Spleen (tissue), 11 donors: ENCODE data around the gene ABCA7. TPM values are rescaled to one million over a fixed set of nuclear protein-coding genes. Genes with fewer than 3 reads are reported as not detected.

ENCODE experiments used
- DNase-seq: peaks from one replicate; pipeline ENCODE4 v3.0.0-alpha.2; 2020
- H3K27ac ChIP-seq, 8 donors: fragments of 200-600 bp; sonication (generic) in 7 of 8; 1 replicate in 4 of 8; 2 replicates in 4 of 8; pipeline versions ENCODE4 v1.5.0 to v1.8.0; 2016 to 2021; ENCODE audit warnings: inconsistent platforms in 4 of 8, mild to moderate bottlenecking in 4 of 8, moderate library complexity in 1 of 8
- H3K27me3 ChIP-seq, 7 donors: fragments of 200-600 bp; sonication (generic) in 6 of 7; replicated peaks in 1 of 7; 1 replicate in 4 of 7; 2 replicates in 3 of 7; pipeline versions ENCODE4 v1.5.0 to v1.8.0; 2016 to 2021; ENCODE audit warnings: inconsistent platforms in 3 of 7, mild to moderate bottlenecking in 1 of 7
- H3K36me3 ChIP-seq, 6 donors: fragments of 200-600 bp; sonication (generic) in 5 of 6; 1 replicate in 4 of 6; 2 replicates in 2 of 6; pipeline versions ENCODE4 v1.5.0 to v1.8.0; 2016 to 2021; ENCODE audit warnings: inconsistent platforms in 2 of 6
- H3K4me1 ChIP-seq, 6 donors: fragments of 200-600 bp; sonication (generic) in 5 of 6; 1 replicate in 3 of 6; 2 replicates in 3 of 6; pipeline versions ENCODE4 v1.5.0 to v1.8.0; 2016 to 2021; ENCODE audit warnings: inconsistent platforms in 3 of 6
- H3K4me3 ChIP-seq, 8 donors: fragments of 200-600 bp; sonication (generic) in 7 of 8; 1 replicate in 4 of 8; 2 replicates in 4 of 8; pipeline versions ENCODE4 v1.5.0 to v1.8.0; 2016 to 2021; ENCODE audit warnings: inconsistent platforms in 4 of 8, mild to moderate bottlenecking in 4 of 8, moderate library complexity in 2 of 8
- H3K9me3 ChIP-seq, 8 donors: fragments of 200-600 bp; sonication (generic) in 7 of 8; 1 replicate in 4 of 8; 2 replicates in 4 of 8; pipeline versions ENCODE4 v1.5.0 to v1.8.0; 2016 to 2021; ENCODE audit warnings: inconsistent platforms in 4 of 8
- POLR2A ChIP-seq, 3 donors: fragments of 450-650 bp; IDR thresholded peaks; one replicate each; pipeline ENCODE4 v1.5.1; 2017; ENCODE audit warnings: antibody characterized with exemption in 3 of 3, mild to moderate bottlenecking in 1 of 3
- POLR2AphosphoS5 ChIP-seq, 3 donors: sonication (generic); formaldehyde crosslinking; IDR thresholded peaks; one replicate each; pipeline ENCODE4 v1.5.1; 2017; ENCODE audit warnings: antibody characterized with exemption in 3 of 3
- WGBS, 5 donors: extraction: QIAGEN DNeasy Blood & Tissue Kit in 3 of 5; methylation state at CpG; one replicate each; pipeline versions ENCODE4 v1.1.5 to v1.1.7; 2013 to 2018; 5-methylcytosine and 5-hydroxymethylcytosine counted together
- intact Hi-C: fragments of 100-400 bp; cut with DNase I; formaldehyde crosslinking; loops from one replicate; pipeline ENCODE4 v1.15.0; 2023; ENCODE audit warnings: low total_unique reads
- polyA plus RNA-seq, 3 donors: library from polyadenylated mRNA; stranded (reverse); fragments of 200-250 nt; gene quantifications; one replicate each; pipeline ENCODE4 v1.2.1, GENCODE V29; 2013
- total RNA-seq, 7 donors: library from RNA; depleted of rRNA in 3 of 7; stranded (reverse); fragments of >200 nt in 3 of 7; fragmentation: NEBNext Ultra II Directional in 4 of 7; extraction: Animal tissue kit (Norgen Biotek cat#: 25700) in 4 of 7; gene quantifications; one replicate each; pipeline versions ENCODE4 v1.1.0 to v1.2.1, GENCODE V29; 2016 to 2021
- TF ChIP-seq, protein P1 (sequence below), 11 experiments: fragments of 200-600 bp in 7 of 11; fragments of 450-650 bp in 4 of 11; sonication (generic) in 4 of 11; IDR thresholded peaks in 8 of 11; conservative IDR thresholded peaks in 3 of 11; 1 replicate in 7 of 11; 2 replicates in 4 of 11; pipeline versions ENCODE4 v1.4.0 to v1.8.0; 2016 to 2021; ENCODE audit warnings: antibody characterized with exemption in 11 of 11, inconsistent platforms in 4 of 11, mild to moderate bottlenecking in 1 of 11
- donor health status: healthy with polysubstance abuse.
- donor health status: DM: no; HTN: no; CAD: no; lungs with moderate emphysema.
- donor health status: DM: no; HTN: no; CAD: no.
- donor health status: Bipolar disorder and iron deficiency.
- donor health status: healthy.
- donor health status: DM: no; HTN: no; CAD: no.
- donor health status: DM: yes; HTN: yes; CAD: no.

ABCA7 gene
- total and polyA plus RNA-seq, 10 donors = 64.6 to 197 (median 102) TPM

DNA sequence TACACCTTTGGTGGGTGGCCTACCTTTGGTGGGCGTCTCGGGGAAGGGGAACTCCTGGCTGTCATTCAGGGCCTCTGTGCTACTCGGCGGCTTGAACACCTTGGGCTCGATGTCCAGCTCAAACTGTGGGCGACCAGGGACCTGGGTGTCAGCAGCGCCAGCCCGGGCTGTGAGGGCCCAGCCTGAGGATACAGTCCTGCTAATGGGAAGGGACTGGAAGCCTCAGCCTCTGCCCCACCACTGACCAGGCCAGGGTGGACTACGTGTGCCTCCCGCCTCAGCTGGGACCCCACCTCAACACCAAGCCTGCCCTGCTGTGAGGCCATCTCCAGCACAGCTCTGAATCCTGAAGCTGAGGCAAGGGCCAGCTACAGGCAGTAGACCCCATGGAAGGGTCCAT lies 26.7 kb upstream of the ABCA7 start:
- intact Hi-C loops = no loop called here
- H3K4me1 ChIP-seq = peaks cover 38 to 78% (median 53%) of the 10 kb centered on the region in 6 donors
- no peaks in the 10 kb centered on the region for H3K9me3 ChIP-seq
- no peak for DNase-seq
- no peak overlapping the region for H3K4me3 ChIP-seq
- H3K36me3 ChIP-seq = peaks cover 3 to 92% (median 64%) of the 10 kb centered on the region in 6 donors
- no peak overlapping the region for H3K27ac ChIP-seq
- TF ChIP-seq POLR2AphosphoS5 (IDR thresholded peaks at IDR 0.05) = no peak
- H3K27me3 ChIP-seq = no peaks in the 10 kb centered on the region
- WGBS, 5 donors = 84 to 96% (median 90%) methylated on average over 2 to 10 of the region's 10 CpGs

DNA sequence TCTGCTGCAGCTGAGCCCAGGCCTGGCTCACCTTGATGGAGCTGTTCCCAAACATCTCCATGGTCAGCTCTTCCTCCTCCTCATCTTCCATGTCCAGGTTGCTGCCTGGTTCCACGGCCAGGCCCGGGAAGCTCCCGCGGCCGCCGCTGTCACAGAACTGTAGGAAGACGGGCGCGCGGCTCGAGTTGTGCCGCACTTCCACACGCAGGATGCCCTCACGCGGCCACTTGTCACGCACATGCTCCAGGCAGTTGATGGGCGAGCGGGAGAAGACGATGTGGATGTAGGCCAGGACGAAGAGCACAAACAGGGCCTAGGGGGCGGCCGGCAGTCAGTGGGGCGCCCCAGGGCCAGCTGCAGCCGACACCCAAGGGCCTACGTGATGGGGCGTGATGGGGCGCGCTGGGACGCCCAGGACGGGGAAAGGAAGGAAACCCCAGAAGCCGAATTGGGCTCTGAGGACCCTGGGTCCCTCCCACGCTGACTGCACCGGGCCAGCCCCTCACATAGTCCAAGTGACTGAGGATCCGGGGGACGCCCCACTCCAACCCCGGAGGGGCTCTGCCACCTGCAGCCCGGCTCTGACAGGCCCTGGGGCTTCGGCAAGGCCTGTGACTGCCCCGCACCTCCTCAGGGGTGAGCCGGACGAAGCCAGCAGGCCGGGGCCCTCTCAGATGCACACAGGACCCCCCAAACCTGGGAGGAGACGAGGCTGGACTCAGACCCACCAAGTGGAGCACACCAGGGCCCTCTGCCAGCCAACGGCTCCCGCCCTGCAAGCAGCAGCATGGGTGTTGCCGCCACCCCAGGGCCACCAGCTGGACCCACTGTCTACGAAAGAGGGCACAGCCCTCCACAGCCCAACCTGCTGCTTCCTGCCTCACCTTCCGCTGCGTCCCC lies 25.5 kb upstream of the ABCA7 start:
- H3K27ac ChIP-seq = peak overlapping the region in 3 of 8 donors; percentile 95 to 98 (median 97)
- no peaks in the 10 kb centered on the region for H3K27me3 ChIP-seq
- H3K36me3 ChIP-seq = peaks cover 3 to 86% (median 56%) of the 10 kb centered on the region in 6 donors
- DNase-seq = no peak
- 88 to 93% (median 90%) methylated on average over 35 to 49 of the region's 49 CpGs for WGBS, 5 donors
- TF ChIP-seq POLR2AphosphoS5 (IDR thresholded peaks at IDR 0.05) (peak in 2 of 3 donors; percentile 15 to 29), POLR2A (IDR thresholded peaks at IDR 0.05) (no peak)
- TF ChIP-seq, protein P1, sequence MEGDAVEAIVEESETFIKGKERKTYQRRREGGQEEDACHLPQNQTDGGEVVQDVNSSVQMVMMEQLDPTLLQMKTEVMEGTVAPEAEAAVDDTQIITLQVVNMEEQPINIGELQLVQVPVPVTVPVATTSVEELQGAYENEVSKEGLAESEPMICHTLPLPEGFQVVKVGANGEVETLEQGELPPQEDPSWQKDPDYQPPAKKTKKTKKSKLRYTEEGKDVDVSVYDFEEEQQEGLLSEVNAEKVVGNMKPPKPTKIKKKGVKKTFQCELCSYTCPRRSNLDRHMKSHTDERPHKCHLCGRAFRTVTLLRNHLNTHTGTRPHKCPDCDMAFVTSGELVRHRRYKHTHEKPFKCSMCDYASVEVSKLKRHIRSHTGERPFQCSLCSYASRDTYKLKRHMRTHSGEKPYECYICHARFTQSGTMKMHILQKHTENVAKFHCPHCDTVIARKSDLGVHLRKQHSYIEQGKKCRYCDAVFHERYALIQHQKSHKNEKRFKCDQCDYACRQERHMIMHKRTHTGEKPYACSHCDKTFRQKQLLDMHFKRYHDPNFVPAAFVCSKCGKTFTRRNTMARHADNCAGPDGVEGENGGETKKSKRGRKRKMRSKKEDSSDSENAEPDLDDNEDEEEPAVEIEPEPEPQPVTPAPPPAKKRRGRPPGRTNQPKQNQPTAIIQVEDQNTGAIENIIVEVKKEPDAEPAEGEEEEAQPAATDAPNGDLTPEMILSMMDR (IDR thresholded peaks at IDR 0.05 in 8 of 11, conservative IDR thresholded peaks at IDR 0.05 in 3 of 11) = no peak
- peaks cover 50 to 88% (median 65%) of the 10 kb centered on the region in 6 donors for H3K4me1 ChIP-seq
- no peaks in the 10 kb centered on the region for H3K9me3 ChIP-seq
- intact Hi-C loops = no loop called here
- no peak overlapping the region for H3K4me3 ChIP-seq

DNA sequence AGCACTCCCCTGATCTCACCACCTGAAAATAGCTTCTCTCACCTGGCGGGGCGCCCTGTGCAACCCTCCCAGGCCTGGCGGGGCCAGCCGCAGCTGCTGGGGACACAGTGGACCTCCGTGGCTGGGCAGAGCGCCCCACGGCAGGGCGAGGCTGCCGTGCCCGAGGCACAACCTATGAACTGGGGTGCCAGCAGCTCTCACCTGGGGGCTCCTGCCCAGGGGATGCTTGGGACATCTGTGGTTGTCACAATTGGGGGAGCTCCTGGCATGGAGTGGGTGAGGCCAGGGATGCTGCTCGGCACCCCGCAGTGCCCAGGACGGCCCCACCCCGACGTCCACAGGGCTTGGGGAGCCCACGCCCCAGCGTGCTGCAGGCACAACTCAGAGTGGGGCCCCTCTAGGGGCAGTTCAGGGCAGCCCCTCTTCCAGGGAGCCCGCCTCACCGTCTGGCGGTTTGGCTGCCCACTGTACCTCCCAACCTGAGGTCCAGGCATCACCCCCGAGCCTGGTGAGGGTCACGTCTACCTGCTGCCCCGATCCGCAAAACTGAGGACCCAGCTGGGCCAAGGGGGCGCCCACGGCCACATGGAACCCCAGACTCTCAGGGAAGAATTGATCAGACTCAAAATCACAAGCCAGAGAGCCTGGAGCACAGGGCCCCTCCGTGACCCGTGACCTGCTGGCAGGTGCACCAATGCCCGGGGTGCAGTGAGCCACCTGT lies 24.7 kb upstream of the ABCA7 start:
- Histone ChIP-seq H3K4me1 (peaks cover 56 to 88% (median 71%) of the 10 kb centered on the region in 6 donors), H3K36me3 (peaks cover 3 to 82% (median 48%) of the 10 kb centered on the region in 6 donors), H3K27ac (peak overlapping the region in 6 of 8 donors; percentile 27 to 98 (median 96)), H3K9me3 (no peaks in the 10 kb centered on the region), H3K27me3 (no peaks in the 10 kb centered on the region), H3K4me3 (peak overlapping the region in 2 of 8 donors; percentile 4 to 81)
- 85 to 95% (median 88%) methylated on average over 15 to 29 of the region's 29 CpGs for WGBS, 5 donors
- no peak for DNase-seq
- intact Hi-C loops = no loop called here
- TF ChIP-seq POLR2AphosphoS5 (IDR thresholded peaks at IDR 0.05) = no peak
- no peak for TF ChIP-seq POLR2A (IDR thresholded peaks at IDR 0.05)
- TF ChIP-seq, protein P1 (IDR thresholded peaks at IDR 0.05 in 8 of 11, conservative IDR thresholded peaks at IDR 0.05 in 3 of 11) = no peak

DNA sequence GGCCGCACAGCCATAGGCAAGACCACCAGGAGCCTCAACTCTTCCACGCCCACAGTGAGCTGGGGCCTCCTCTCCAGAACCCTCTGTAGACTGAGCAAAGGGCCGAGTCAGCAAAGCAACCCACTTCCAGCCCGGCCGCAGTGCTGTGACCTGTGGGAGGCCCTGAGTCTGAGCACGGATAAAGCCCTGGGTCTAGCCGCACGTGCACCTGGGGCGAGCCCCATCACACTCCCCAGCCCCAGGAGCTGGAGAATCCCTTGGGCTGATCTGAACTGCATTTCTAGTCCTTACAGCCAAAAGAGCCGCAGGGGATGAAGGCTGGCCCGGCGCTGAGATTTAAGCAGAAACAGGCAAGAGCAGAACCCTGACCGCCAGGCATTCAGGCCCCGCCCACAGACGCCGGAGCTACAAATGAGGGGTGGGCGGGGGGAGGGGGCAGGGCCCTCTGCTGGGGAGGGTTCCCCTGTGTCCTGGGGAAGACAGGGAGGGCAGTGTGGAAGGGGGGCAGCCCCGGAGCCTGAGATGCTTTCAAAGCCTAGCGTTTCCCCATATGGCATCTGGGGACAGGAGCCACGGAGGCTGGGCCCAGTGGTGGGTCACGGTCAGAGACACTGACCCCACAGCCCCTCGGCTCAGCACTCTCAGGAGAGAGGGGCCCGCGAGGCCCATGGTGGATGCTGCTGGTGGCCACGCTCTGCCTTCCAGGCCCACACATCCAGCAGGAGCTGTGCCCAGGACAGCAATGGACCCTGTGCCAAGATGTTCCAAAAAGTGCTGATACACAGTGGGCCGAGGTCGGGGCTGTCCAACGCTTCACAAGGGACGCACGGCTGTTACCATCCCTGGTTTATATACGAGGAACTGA lies 23.9 kb upstream of the ABCA7 start:
- DNase-seq = no peak
- Histone ChIP-seq H3K9me3 (no peaks in the 10 kb centered on the region), H3K27me3 (no peaks in the 10 kb centered on the region), H3K27ac (peak overlapping the region in 7 of 8 donors; percentile 63 to 98 (median 95)), H3K4me1 (peaks cover 56 to 84% (median 71%) of the 10 kb centered on the region in 6 donors), H3K36me3 (peaks cover 3 to 74% (median 40%) of the 10 kb centered on the region in 6 donors), H3K4me3 (peak overlapping the region in 3 of 8 donors; percentile 2 to 81 (median 4))
- TF ChIP-seq POLR2AphosphoS5 (IDR thresholded peaks at IDR 0.05) = no peak
- TF ChIP-seq POLR2A (IDR thresholded peaks at IDR 0.05) = no peak
- TF ChIP-seq, protein P1 (IDR thresholded peaks at IDR 0.05 in 8 of 11, conservative IDR thresholded peaks at IDR 0.05 in 3 of 11) = no peak
- intact Hi-C loops = no loop called here
- 64 to 79% (median 74%) methylated on average over 10 to 31 of the region's 31 CpGs for WGBS, 5 donors
